GM12878 (cell line): ENCODE results near the gene PHKG2. TPM values are rescaled to one million over a fixed set of nuclear protein-coding genes. Genes with fewer than 3 reads are reported as not detected.

ENCODE experiments used
- ATAC-seq: fragments of 200-7000 bp; cut with Tn5 transposase; 3 replicates; pipeline ENCODE4 v1.9.1; 2020; ENCODE audit warnings: mild to moderate bottlenecking, moderate library complexity
- BruUV-seq: library from RNA; stranded (reverse); fragments of 400-500 nt; replicated peaks from 2 replicates; lab custom pipeline; 2021; lab: Mats Ljungman, UMichigan
- CTCF ChIA-PET: fragments of 300-600 bp; sonication (Branson Sonifier 250); formaldehyde crosslinking; extraction: SDS; loops from one replicate; lab custom pipeline; 2021; ENCODE audit warnings: inconsistent platforms; lab: Yijun Ruan, JAX
- POLR2A ChIA-PET: fragments of 350-600 bp; formaldehyde crosslinking; extraction: SDS; loops from one replicate; lab custom pipeline; 2021; ENCODE audit warnings: inconsistent platforms; lab: Charles Lee
- RAD21 ChIA-PET: fragments of 300-600 bp; sonication (Branson Sonifier 250); formaldehyde crosslinking; loops from one replicate; lab custom pipeline; 2023; ENCODE audit warnings: antibody characterized with exemption; ENCODE audit not compliant: unreplicated experiment; lab: Charles Lee
- SMC1A ChIA-PET: fragments of 300-600 bp; sonication (Branson Sonifier 250); formaldehyde crosslinking; loops from one replicate; lab custom pipeline; 2023; ENCODE audit not compliant: unreplicated experiment, uncharacterized antibody; lab: Charles Lee
- DNase-seq: peaks from one replicate; pipeline ENCODE4 v3.0.0-alpha.2; 2011; ENCODE audit warnings: low read depth, low spot score
- FAIRE-seq: peaks from 3 replicates; lab custom pipeline; 2011; peaks lifted over from hg19 to GRCh38; lab: Jason Lieb, UNC
- H2AFZ ChIP-seq: 2 replicates; pipeline ENCODE4 v1.6.0; 2011; ENCODE audit warnings: low read depth, low read length, control low read depth; ENCODE audit not compliant: control insufficient read depth
- H3K27ac ChIP-seq: 2 replicates; pipeline ENCODE4 v1.5.1; 2011; ENCODE audit warnings: control low read depth; ENCODE audit not compliant: control insufficient read depth, insufficient read depth
- H3K27me3 ChIP-seq, 2 experiments: replicated peaks in 1 of 2; 2 replicates each; pipeline versions ENCODE4 v1.6.0 to v1.6.1; 2011; ENCODE audit warnings: low read length in 1 of 2; ENCODE audit not compliant: control insufficient read depth in 2 of 2, insufficient read depth in 2 of 2
- H3K36me3 ChIP-seq, 2 experiments: 2 replicates each; pipeline ENCODE4 v1.5.1; 2011; ENCODE audit warnings: low read length in 1 of 2; ENCODE audit not compliant: control insufficient read depth in 2 of 2, insufficient read depth in 2 of 2
- H3K4me1 ChIP-seq: 2 replicates; pipeline ENCODE4 v1.6.1; 2011; ENCODE audit warnings: mild to moderate bottlenecking, low read length, moderate library complexity, mixed read lengths; ENCODE audit not compliant: control insufficient read depth, insufficient read depth
- H3K4me2 ChIP-seq: 2 replicates; pipeline ENCODE4 v1.6.0; 2011; ENCODE audit warnings: control low read depth; ENCODE audit not compliant: control insufficient read depth, insufficient read depth
- H3K4me3 ChIP-seq: fragments of 200-600 bp; sonication (generic); 2 replicates; pipeline ENCODE4 v1.5.1; 2016
- H3K79me2 ChIP-seq: 2 replicates; pipeline ENCODE4 v1.6.0; 2011; ENCODE audit warnings: low read length; ENCODE audit not compliant: control insufficient read depth, insufficient read depth
- H3K9ac ChIP-seq: 2 replicates; pipeline ENCODE4 v1.8.0; 2011; ENCODE audit warnings: low read length, control low read depth, mixed read lengths; ENCODE audit not compliant: control insufficient read depth, insufficient read depth
- H3K9me3 ChIP-seq: replicated peaks from 3 replicates; pipeline ENCODE4 v1.5.1; 2011; ENCODE audit warnings: mild to moderate bottlenecking, low read length; ENCODE audit not compliant: control insufficient read depth, insufficient read depth
- H4K20me1 ChIP-seq: 2 replicates; pipeline ENCODE4 v1.6.0; 2011; ENCODE audit not compliant: control insufficient read depth, insufficient read depth
- BRCA1 ChIP-seq: IDR thresholded peaks from 2 replicates; pipeline ENCODE4 v1.6.1; 2011; ENCODE audit warnings: low read depth, low read length, improper control_type of control experiment
- SP1 ChIP-seq: IDR thresholded peaks from one replicate; pipeline ENCODE4 v1.6.1; 2011; ENCODE audit warnings: low read depth, low read length
- SREBF1 ChIP-seq: IDR thresholded peaks from 2 replicates; pipeline ENCODE4 v1.6.1; 2012; ENCODE audit warnings: mild to moderate bottlenecking, low read length
- WRNIP1 ChIP-seq: IDR thresholded peaks from 2 replicates; pipeline ENCODE4 v1.6.1; 2011; ENCODE audit warnings: low read depth, low read length, improper control_type of control experiment, borderline replicate concordance
- ZBTB11 ChIP-seq: fragments of 450-650 bp; formaldehyde crosslinking; IDR thresholded peaks from 2 replicates; pipeline ENCODE4 v1.5.0; 2022; ENCODE audit warnings: mild to moderate bottlenecking, missing genetic modification characterization
- ZBTB4 ChIP-seq: fragments of 450-650 bp; formaldehyde crosslinking; IDR thresholded peaks from 2 replicates; pipeline ENCODE4 v1.4.0; 2022; ENCODE audit warnings: mild to moderate bottlenecking, moderate library complexity
- WGBS: methylation state at CpG from one replicate; pipeline ENCODE4 v1.1.6; 2016; ENCODE audit warnings: low lambda C conversion rate; ENCODE audit not compliant: insufficient replicate concordance, insufficient coverage; ENCODE audit errors: missing lambda C conversion rate; 5-methylcytosine and 5-hydroxymethylcytosine counted together
- in situ Hi-C: fragments of 300-500 bp; cut with MboI; formaldehyde crosslinking; loops from 9 replicates; pipeline ENCODE4 v1.14.3; 2018; ENCODE audit warnings: mixed read lengths
- intact Hi-C: fragments of 100-400 bp; cut with micrococcal nuclease; formaldehyde crosslinking; loops from one replicate; pipeline ENCODE4 v1.14.2; 2022; ENCODE audit not compliant: unreplicated experiment
- polyA plus RNA-seq, 11 experiments: library from polyadenylated mRNA; depleted of rRNA in 4 of 11; unstranded in 6 of 11; stranded (reverse) in 5 of 11; fragments of >200 nt; fragmentation: Nextera tagmentation in 4 of 11; fragmentation: Illumina TruSeq in 1 of 11; extraction: Ambion mirVana in 4 of 11; extraction: Trizol in 1 of 11; gene quantifications; 1 replicate in 1 of 11; 2 replicates in 10 of 11; pipeline versions ENCODE4 v1.2.1 to v1.2.3, GENCODE V29; 2011 to 2016; ENCODE audit warnings: inconsistent platforms in 2 of 11, missing spikeins in 2 of 11, low read depth in 1 of 11
- total RNA-seq, 4 experiments: library from RNA; depleted of rRNA in 3 of 4; stranded (reverse); fragments of >200 nt in 3 of 4; fragmentation: Illumina TruSeq in 1 of 4; extraction: Trizol in 1 of 4; gene quantifications; 2 replicates each; pipeline versions ENCODE4 v1.2.1 to v1.2.3, GENCODE V29; 2013 to 2021

Gene PHKG2
- total and polyA plus RNA-seq, 10 of the 15 experiments (the other 5 are each of a cell fraction or from before 2014, with no cell fraction given) = 5.2 to 50.1 (median 37.2) TPM

GRCh38 chr16:30750201-30750600 lies 2.0 kb downstream of the PHKG2 start:
- no TSS peak for BruUV-seq
- H4K20me1 ChIP-seq = no peaks in the 10 kb centered on the region; the same call in 1 of the 2 replicates
- RAD21 ChIA-PET = no interaction called here

GRCh38 chr16:30750876-30751465 lies 2.7 kb downstream of the PHKG2 start:
- no peak overlapping the region for H3K4me2 ChIP-seq
- no TSS peak for BruUV-seq
- no peak overlapping the region for H3K4me3 ChIP-seq
- ChIA-PET SMC1A (interaction anchor here (1.0 kb wide), 1 partner anchor 14 kb away, joined by 3 read pairs; no protein-coding TSS in a partner anchor), CTCF (interaction anchor here (1.0 to 1.4 kb wide), 2 partner anchors 10 to 63 kb away, joined by 3 read pairs; no protein-coding TSS in a partner anchor)
- no peak overlapping the region for H3K9ac ChIP-seq
- in situ Hi-C loops = loop anchor here (25.0 kb wide), 1 partner anchor 1136 kb away; no protein-coding TSS in a partner anchor
- H2AFZ ChIP-seq = no peak overlapping the region
- TF ChIP-seq ZBTB11 (CRISPR knock-in tag) = no peak
- no peak for TF ChIP-seq WRNIP1
- TF ChIP-seq BRCA1 = no peak
- no peak for TF ChIP-seq ZBTB4
- no peak for TF ChIP-seq SP1
- TF ChIP-seq, all 136 proteins: peak for 0
- intact Hi-C loops = no loop called here
- Histone ChIP-seq H4K20me1 (no peaks in the 10 kb centered on the region; the same call in 1 of the 2 replicates), H3K9me3 (no peaks in the 10 kb centered on the region), H3K4me1 (peaks cover 9% of the 10 kb centered on the region), H3K79me2 (peaks cover 18% of the 10 kb centered on the region), H3K27me3 (no peaks in the 10 kb centered on the region), H3K27ac (no peak overlapping the region), H3K36me3 (peaks cover 11 to 16% of the 10 kb centered on the region in 2 experiments; a peak in 3 of 4 replicates)
- RAD21 ChIA-PET = no interaction called here
- WGBS = 92% methylated on average over 20 of the region's 20 CpGs
- POLR2A ChIA-PET = no interaction called here
- no peak for DNase-seq
- no peak for FAIRE-seq
- no peak for ATAC-seq

More at GRCh38 chr16:30750201-30750600, 2.0 kb downstream of the PHKG2 start:
- no peak overlapping the region for H2AFZ ChIP-seq
- FAIRE-seq = no peak
- WGBS = 97% methylated on average over 4 of the region's 4 CpGs
- TF ChIP-seq SREBF1 = no peak
- TF ChIP-seq, all 136 proteins: peak for 0
- ChIA-PET POLR2A (no interaction called here), SMC1A (interaction anchor here (1.0 kb wide), 1 partner anchor 15 kb away, joined by 3 read pairs; no protein-coding TSS in a partner anchor), CTCF (interaction anchor here (0.7 to 1.4 kb wide), 3 partner anchors 11 to 95 kb away, joined by 3 read pairs; no protein-coding TSS in a partner anchor)
- in situ Hi-C loops (loop anchor here (25.0 kb wide), 1 partner anchor 1137 kb away; no protein-coding TSS in a partner anchor), intact Hi-C loops (no loop called here)
- H3K27ac ChIP-seq = no peak overlapping the region
- H3K9me3 ChIP-seq = no peaks in the 10 kb centered on the region
- no peak for DNase-seq
- no peak overlapping the region for H3K4me3 ChIP-seq
- peaks cover 9% of the 10 kb centered on the region for H3K4me1 ChIP-seq
- H3K27me3 ChIP-seq = no peaks in the 10 kb centered on the region
- H3K79me2 ChIP-seq = peaks cover 18% of the 10 kb centered on the region
- no peak overlapping the region for H3K9ac ChIP-seq
- no peak overlapping the region; the same call in 1 of the 2 replicates for H3K4me2 ChIP-seq
- peaks cover 9 to 11% of the 10 kb centered on the region in 2 experiments; a peak in 3 of 4 replicates for H3K36me3 ChIP-seq
- ATAC-seq = no peak
